Vagina (tissue), 2 donors: ENCODE measurements around the gene MC1R. TPM values are rescaled to one million over a fixed set of nuclear protein-coding genes. Genes with fewer than 3 reads are reported as not detected.

Experiments used
- DNase-seq, 2 donors: peaks; one replicate each; pipeline ENCODE4 v3.0.0-alpha.2; 2017; ENCODE audit errors: extremely low spot score in 2 of 2
- H3K27ac ChIP-seq: fragments of 200-600 bp; sonication (generic); one replicate; pipeline ENCODE4 v1.5.1; 2019
- H3K27me3 ChIP-seq: fragments of 200-600 bp; sonication (generic); one replicate; pipeline ENCODE4 v1.5.1; 2019
- H3K36me3 ChIP-seq, 2 donors: fragments of 200-600 bp; sonication (generic); one replicate each; pipeline ENCODE4 v1.5.1; 2017 to 2019
- H3K4me1 ChIP-seq: fragments of 200-600 bp; sonication (generic); one replicate; pipeline ENCODE4 v1.5.1; 2019
- H3K4me3 ChIP-seq, 2 donors: fragments of 200-600 bp; sonication (generic); 1 replicate in 1 of 2; 2 replicates in 1 of 2; pipeline ENCODE4 v1.5.1; 2016 to 2019
- H3K9me3 ChIP-seq: fragments of 200-600 bp; sonication (generic); one replicate; pipeline ENCODE4 v1.5.1; 2019
- POLR2A ChIP-seq, 2 donors: fragments of 450-650 bp; IDR thresholded peaks; one replicate each; pipeline ENCODE4 v1.6.1; 2017; ENCODE audit warnings: antibody characterized with exemption in 2 of 2, mild to moderate bottlenecking in 2 of 2, moderate library complexity in 2 of 2
- POLR2AphosphoS5 ChIP-seq, 2 donors: sonication (generic); formaldehyde crosslinking; IDR thresholded peaks; one replicate each; pipeline ENCODE4 v1.9.0; 2017; ENCODE audit warnings: antibody characterized with exemption in 2 of 2, mild to moderate bottlenecking in 2 of 2, low read depth in 1 of 2; ENCODE audit not compliant: insufficient read depth in 1 of 2
- intact Hi-C: fragments of 100-400 bp; cut with DNase I; formaldehyde crosslinking; loops from one replicate; pipeline ENCODE4 v1.15.1; 2023
- total RNA-seq: library from RNA; depleted of rRNA; stranded (reverse); fragments of >200 nt; gene quantifications from one replicate; pipeline ENCODE4 v1.2.3, GENCODE V29; 2016
- TF ChIP-seq, protein P1 (sequence below), 3 experiments: fragments of 450-650 bp in 2 of 3; fragments of 200-600 bp in 1 of 3; sonication (generic) in 1 of 3; IDR thresholded peaks; one replicate each; pipeline ENCODE4 v1.5.1; 2017 to 2019; ENCODE audit warnings: antibody characterized with exemption in 3 of 3, mild to moderate bottlenecking in 2 of 3, moderate library complexity in 2 of 3

The MC1R gene
- 4.4 TPM for total RNA-seq

DNA sequence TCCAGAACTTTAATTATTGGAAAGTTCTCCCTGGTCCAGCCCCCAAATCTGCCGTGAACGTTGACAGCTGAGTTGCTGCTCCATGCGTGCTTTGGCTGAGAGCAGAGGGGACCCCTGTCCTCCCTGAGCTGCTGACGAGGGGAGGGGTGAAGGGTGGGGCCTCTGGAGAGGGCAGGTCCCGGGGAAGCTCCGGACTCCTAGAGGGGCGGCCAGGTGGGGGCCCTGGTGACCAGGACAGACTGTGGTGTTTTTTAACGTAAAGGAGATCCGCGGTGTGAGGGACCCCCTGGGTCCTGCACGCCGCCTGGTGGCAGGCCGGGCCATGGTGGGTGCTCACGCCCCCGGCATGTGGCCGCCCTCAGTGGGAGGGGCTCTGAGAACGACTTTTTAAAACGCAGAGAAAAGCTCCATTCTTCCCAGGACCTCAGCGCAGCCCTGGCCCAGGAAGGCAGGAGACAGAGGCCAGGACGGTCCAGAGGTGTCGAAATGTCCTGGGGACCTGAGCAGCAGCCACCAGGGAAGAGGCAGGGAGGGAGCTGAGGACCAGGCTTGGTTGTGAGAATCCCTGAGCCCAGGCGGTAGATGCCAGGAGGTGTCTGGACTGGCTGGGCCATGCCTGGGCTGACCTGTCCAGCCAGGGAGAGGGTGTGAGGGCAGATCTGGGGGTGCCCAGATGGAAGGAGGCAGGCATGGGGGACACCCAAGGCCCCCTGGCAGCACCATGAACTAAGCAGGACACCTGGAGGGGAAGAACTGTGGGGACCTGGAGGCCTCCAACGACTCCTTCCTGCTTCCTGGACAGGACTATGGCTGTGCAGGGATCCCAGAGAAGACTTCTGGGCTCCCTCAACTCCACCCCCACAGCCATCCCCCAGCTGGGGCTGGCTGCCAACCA, at the start of gene MC1R:
MC1R (plus strand) TSS at position 410 of the 895 bp plus-strand sequence; CDS start at position 807, 397 bp downstream.
- Histone ChIP-seq H3K36me3 (no peaks in the 10 kb centered on the region), H3K9me3 (no peaks in the 10 kb centered on the region), H3K4me3 (peak within 1 kb of the TSS; percentile 43 to 46), H3K27me3 (no peaks in the 10 kb centered on the region), H3K4me1 (peaks cover 45% of the 10 kb centered on the region), H3K27ac (peak within 1 kb of the TSS; percentile 59)
- TF ChIP-seq POLR2A (IDR thresholded peaks at IDR 0.05): no peak
- TF ChIP-seq, protein P1, sequence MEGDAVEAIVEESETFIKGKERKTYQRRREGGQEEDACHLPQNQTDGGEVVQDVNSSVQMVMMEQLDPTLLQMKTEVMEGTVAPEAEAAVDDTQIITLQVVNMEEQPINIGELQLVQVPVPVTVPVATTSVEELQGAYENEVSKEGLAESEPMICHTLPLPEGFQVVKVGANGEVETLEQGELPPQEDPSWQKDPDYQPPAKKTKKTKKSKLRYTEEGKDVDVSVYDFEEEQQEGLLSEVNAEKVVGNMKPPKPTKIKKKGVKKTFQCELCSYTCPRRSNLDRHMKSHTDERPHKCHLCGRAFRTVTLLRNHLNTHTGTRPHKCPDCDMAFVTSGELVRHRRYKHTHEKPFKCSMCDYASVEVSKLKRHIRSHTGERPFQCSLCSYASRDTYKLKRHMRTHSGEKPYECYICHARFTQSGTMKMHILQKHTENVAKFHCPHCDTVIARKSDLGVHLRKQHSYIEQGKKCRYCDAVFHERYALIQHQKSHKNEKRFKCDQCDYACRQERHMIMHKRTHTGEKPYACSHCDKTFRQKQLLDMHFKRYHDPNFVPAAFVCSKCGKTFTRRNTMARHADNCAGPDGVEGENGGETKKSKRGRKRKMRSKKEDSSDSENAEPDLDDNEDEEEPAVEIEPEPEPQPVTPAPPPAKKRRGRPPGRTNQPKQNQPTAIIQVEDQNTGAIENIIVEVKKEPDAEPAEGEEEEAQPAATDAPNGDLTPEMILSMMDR (IDR thresholded peaks at IDR 0.05): peak in 2 of 3 experiments; percentile 5 to 14
- DNase-seq: no peak
- intact Hi-C loops: no loop called here

DNA sequence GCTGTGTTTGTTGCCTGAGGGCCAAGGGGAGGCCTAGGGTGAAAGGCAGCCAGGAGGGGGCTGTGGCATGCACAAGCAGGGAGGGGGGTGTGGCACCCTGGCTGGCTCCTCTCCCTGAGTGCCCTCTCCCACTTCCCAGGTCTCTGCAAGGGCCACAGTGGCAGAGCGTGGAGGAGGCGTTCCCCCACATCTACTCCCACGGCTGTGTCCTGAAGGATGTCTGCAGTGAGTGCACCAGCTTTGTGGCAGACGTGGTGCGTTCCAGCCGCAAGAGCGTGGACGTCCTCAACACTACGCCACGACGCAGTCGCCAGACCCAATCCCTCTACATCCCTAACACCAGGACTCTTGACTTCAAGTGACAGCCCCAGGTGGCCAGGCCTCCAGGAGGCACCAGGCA, 48.8 kb upstream of the MC1R start:
- intact Hi-C loops: loop anchor here (10.0 kb wide), 1 partner anchor 165 kb away; the partner anchor contains the start of gene SPATA2L
- no peak for DNase-seq
- no peak for TF ChIP-seq POLR2A (IDR thresholded peaks at IDR 0.05)
- TF ChIP-seq, protein P1 (IDR thresholded peaks at IDR 0.05): no peak
- no peak for TF ChIP-seq POLR2AphosphoS5 (IDR thresholded peaks at IDR 0.05; ENCODE audit: insufficient read depth in 1 of 2, low read depth in 1 of 2)

DNA sequence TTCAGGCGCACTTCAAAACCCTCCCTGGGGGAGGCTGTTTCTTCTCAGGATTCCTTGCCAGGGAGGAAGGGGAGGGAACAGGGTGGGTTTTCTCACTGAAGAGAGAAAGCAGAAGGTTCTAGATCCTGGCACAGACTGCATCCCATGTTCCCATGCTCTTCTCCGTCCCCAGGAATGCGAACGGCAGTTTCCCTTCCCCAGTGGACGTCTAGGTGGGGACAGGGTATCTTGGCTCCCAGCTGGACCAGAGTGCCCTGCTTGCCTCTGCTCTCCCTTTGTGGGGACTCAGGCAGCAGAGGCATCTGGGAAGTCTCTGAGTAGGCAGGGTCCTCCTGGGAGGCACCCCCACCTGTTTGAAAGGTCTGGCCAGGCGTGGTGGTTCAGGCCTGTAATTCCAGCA, 48.2 kb upstream of the MC1R start:
- H3K4me1 ChIP-seq: peaks cover 18% of the 10 kb centered on the region
- TF ChIP-seq, protein P1 (IDR thresholded peaks at IDR 0.05): no peak
- TF ChIP-seq POLR2AphosphoS5 (IDR thresholded peaks at IDR 0.05; ENCODE audit: insufficient read depth in 1 of 2, low read depth in 1 of 2): no peak
- H3K36me3 ChIP-seq: peaks cover 0 to 4% of the 10 kb centered on the region in 2 donors
- intact Hi-C loops: no loop called here
- H3K27ac ChIP-seq: no peak overlapping the region
- no peaks in the 10 kb centered on the region for H3K27me3 ChIP-seq
- DNase-seq: no peak
- no peak overlapping the region for H3K4me3 ChIP-seq
- H3K9me3 ChIP-seq: peaks cover 6% of the 10 kb centered on the region

More for the DNA sequence above, 48.8 kb upstream of the MC1R start:
- peaks cover 0 to 4% of the 10 kb centered on the region in 2 donors for H3K36me3 ChIP-seq
- H3K9me3 ChIP-seq: peaks cover 6% of the 10 kb centered on the region
- peaks cover 17% of the 10 kb centered on the region for H3K4me1 ChIP-seq
- H3K27ac ChIP-seq: no peak overlapping the region
- no peak overlapping the region for H3K4me3 ChIP-seq
- no peaks in the 10 kb centered on the region for H3K27me3 ChIP-seq

DNA sequence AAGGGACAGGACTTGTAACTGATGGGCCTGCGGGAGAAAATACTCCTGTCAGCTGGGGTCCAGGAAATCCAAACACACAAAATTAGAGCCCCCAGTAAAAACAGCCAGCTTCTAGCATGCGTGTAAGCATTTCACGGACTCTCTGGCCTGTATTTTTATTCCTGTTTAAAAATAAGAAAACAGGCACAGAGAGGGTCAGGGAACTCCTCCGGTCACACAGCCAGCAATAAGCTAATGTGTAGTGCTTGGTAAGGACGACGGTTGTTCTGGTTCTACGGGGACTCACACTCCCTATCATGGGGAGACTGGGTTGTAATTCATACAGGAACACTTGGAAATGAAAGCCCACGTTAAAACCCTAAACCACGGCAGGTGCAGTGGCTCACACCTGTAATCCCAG, 46.8 kb upstream of the MC1R start:
- Histone ChIP-seq H3K4me1 (peaks cover 26% of the 10 kb centered on the region), H3K36me3 (peaks cover 0 to 4% of the 10 kb centered on the region in 2 donors), H3K9me3 (peaks cover 6% of the 10 kb centered on the region), H3K27me3 (no peaks in the 10 kb centered on the region), H3K27ac (no peak overlapping the region), H3K4me3 (no peak overlapping the region)
- TF ChIP-seq, protein P1 (IDR thresholded peaks at IDR 0.05): no peak
- no peak for TF ChIP-seq POLR2AphosphoS5 (IDR thresholded peaks at IDR 0.05; ENCODE audit: insufficient read depth in 1 of 2, low read depth in 1 of 2)
- TF ChIP-seq POLR2A (IDR thresholded peaks at IDR 0.05): no peak
- intact Hi-C loops: no loop called here
- DNase-seq: no peak
